NB4 (cell line): ENCODE data around the gene TEX13B.
"Not testable (repeated sequence)": the region's sequence is repeated elsewhere in the genome, so short reads cannot be mapped to it uniquely, and the experiment has no call there.

Experiments used
- DNase-seq: peaks from one replicate; pipeline ENCODE4 v3.0.0; 2010; ENCODE audit warnings: low read depth
- H3K4me3 ChIP-seq: one replicate; pipeline ENCODE4 v1.5.1; 2011; ENCODE audit warnings: mild to moderate bottlenecking, low read depth, low read length, moderate library complexity
- MAX ChIP-seq: IDR thresholded peaks from 2 replicates; pipeline ENCODE4 v1.6.1; 2011; ENCODE audit warnings: low read depth, low read length
- MYC ChIP-seq: IDR thresholded peaks from 2 replicates; pipeline ENCODE4 v1.6.1; 2011; ENCODE audit warnings: low read depth, low read length
- POLR2A ChIP-seq: IDR thresholded peaks from 2 replicates; pipeline ENCODE4 v1.6.1; 2011; ENCODE audit warnings: mild to moderate bottlenecking; ENCODE audit not compliant: insufficient read length; ENCODE audit errors: extremely low read depth
- TF ChIP-seq, protein P1 (sequence below): IDR thresholded peaks from one replicate; pipeline ENCODE4 v1.5.1; 2012; ENCODE audit warnings: low read depth, low read length

Gene TEX13B

DNA sequence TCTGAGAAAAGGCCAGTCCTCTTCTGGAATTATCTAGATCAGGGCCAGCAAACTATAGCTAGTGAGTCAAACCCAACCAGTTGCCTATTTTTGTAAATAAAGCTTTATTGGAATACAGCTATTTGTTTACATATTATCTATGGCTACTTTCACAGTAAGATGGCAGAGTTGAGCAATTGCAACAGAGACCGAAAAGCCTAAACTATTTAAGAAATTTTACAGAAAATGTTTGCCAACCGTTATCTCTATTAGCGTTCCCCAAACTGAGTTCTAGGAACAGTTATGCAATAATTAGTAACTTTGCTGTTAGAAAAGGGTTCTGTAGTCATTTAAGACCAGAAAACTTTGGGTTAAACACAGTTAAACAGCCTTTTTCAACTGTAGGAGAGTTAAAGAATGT is 10.5 kb downstream of the TEX13B start:
- no peak overlapping the region for H3K4me3 ChIP-seq
- no peak for DNase-seq
- no peak for TF ChIP-seq POLR2A
- TF ChIP-seq MAX = no peak
- no peak for TF ChIP-seq MYC
- TF ChIP-seq, protein P1, sequence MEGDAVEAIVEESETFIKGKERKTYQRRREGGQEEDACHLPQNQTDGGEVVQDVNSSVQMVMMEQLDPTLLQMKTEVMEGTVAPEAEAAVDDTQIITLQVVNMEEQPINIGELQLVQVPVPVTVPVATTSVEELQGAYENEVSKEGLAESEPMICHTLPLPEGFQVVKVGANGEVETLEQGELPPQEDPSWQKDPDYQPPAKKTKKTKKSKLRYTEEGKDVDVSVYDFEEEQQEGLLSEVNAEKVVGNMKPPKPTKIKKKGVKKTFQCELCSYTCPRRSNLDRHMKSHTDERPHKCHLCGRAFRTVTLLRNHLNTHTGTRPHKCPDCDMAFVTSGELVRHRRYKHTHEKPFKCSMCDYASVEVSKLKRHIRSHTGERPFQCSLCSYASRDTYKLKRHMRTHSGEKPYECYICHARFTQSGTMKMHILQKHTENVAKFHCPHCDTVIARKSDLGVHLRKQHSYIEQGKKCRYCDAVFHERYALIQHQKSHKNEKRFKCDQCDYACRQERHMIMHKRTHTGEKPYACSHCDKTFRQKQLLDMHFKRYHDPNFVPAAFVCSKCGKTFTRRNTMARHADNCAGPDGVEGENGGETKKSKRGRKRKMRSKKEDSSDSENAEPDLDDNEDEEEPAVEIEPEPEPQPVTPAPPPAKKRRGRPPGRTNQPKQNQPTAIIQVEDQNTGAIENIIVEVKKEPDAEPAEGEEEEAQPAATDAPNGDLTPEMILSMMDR = no peak

DNA sequence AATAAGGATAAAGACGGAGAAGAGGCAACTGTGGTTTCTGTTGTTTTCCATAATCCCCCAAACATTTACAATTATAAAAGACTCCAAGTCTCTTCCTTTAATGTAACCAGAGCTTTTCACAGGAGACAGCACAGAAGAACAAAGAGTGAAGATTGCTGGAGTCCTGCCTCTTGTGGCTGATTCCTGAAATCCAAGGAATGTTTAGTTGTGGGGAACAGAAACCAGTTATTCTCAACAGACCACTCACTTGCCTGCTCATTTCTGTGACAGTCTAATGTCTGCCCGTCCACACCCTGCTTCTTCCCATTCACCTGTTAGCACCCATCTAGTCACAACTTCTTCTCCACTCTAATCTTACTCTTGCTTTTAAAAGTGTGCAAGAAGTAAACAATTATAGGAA is 12.1 kb downstream of the TEX13B start:
- no peak overlapping the region for H3K4me3 ChIP-seq
- no peak for TF ChIP-seq MAX
- TF ChIP-seq POLR2A = no peak
- no peak for TF ChIP-seq MYC
- TF ChIP-seq, protein P1 = no peak
- DNase-seq = no peak

GRCh38 chrX:107968623-107969022 is 13.5 kb downstream of the TEX13B start:
- no peak overlapping the region for H3K4me3 ChIP-seq
- DNase-seq = no peak
- no peak for TF ChIP-seq POLR2A
- no peak for TF ChIP-seq MYC
- TF ChIP-seq MAX = no peak
- TF ChIP-seq, protein P1 = no peak

DNA sequence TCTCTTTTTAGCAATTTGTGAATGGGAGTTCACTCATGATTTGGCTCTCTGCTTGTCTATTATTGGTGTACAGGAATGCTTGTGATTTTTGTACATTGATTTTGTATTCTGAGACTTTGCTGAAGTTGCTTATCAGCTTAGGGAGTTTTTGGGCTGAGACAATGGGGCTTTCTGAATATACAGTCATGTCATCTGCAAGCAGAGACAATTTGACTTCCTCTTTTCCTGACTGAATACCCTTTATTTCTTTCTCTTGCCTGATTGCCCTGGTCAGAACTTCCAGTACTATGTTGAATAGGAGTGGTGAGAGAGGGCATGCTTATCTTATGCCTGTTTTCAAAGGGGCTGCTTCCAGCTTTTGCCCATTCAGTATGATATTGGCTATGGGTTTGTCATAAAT is 26.8 kb downstream of the TEX13B start:
- not testable (repeated sequence) for DNase-seq, H3K4me3 ChIP-seq

- no peak for TF ChIP-seq MAX
- TF ChIP-seq POLR2A = no peak
- TF ChIP-seq, protein P1 = no peak
- no peak for TF ChIP-seq MYC
- no peak for DNase-seq
- H3K4me3 ChIP-seq = no peak overlapping the region
Measured at GRCh38 chrX:107940095-107940494, 42.1 kb downstream of the TEX13B start.

DNA sequence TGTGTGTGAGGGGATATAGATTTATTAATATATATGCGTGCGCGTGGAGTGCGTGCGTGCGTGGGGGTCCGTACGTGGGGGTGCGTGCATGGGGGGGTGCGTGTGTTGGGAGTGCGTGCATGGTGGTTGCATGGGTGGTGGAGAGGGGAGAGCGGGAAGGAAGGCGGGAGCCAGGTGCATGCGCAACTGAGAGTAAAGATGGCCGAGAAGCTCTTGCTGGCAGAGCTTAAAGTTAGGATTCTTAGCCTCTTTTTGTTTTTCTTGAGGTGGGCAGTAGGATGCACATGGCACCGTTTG is 45.8 kb downstream of the TEX13B start:
- TF ChIP-seq POLR2A (no peak), MYC (no peak), MAX (no peak)
- TF ChIP-seq, protein P1 = no peak
- DNase-seq = no peak
- H3K4me3 ChIP-seq = no peak overlapping the region
